ENCODE results near the gene SUB1. TPM values are rescaled to one million over a fixed set of nuclear protein-coding genes. Genes with fewer than 3 reads are reported as not detected.
"Not testable (repeated sequence)": the region's sequence is repeated elsewhere in the genome, so short reads cannot be mapped to it uniquely, and the experiment has no call there.

SUB1 gene
- total RNA-seq, 5 donors from 2014 or later (not counting 1 experiment from before 2014, with no cell fraction given), result 178 to 339 (median 203) TPM

GRCh38 chr5:32572778-32573480 lies 12.4 kb upstream of the SUB1 start:
- H3K36me3 Mint-ChIP-seq, result no peaks in the 10 kb centered on the region
- no peak overlapping the region for H3K4me3 ChIP-seq (ENCODE audit: control insufficient read depth in 1 of 2, extremely low read depth in 1 of 2, low read length in 1 of 2)

GRCh38 chr5:32573481-32573854 lies 11.9 kb upstream of the SUB1 start:
- WGBS (ENCODE audit: insufficient coverage), result no CpG with 5 or more reads among the region's 3 CpGs
- H3K27me3 ChIP-seq (replicated peaks in 1 of 2; ENCODE audit: control insufficient read depth in 2 of 2, extremely low read depth in 1 of 2, insufficient read depth in 2 of 2, low read length in 1 of 2); H3K9me3 Mint-ChIP-seq; DNase-seq; H3K36me3 Mint-ChIP-seq; POLR2A ChIA-PET; ATAC-seq (replicated peaks in 1 of 4); H3K9me3 ChIP-seq; H3K4me1 ChIP-seq (ENCODE audit: control insufficient read depth in 1 of 2, extremely low read depth in 1 of 2, insufficient read depth in 2 of 2, low read length in 2 of 2); H3K4me3 Mint-ChIP-seq; H3K4me1 Mint-ChIP-seq; H3K36me3 ChIP-seq (ENCODE audit: control insufficient read depth in 2 of 2, extremely low read depth in 1 of 2, insufficient read depth in 1 of 2, low read length in 1 of 2); H3K4me3 ChIP-seq (ENCODE audit: control insufficient read depth in 1 of 2, extremely low read depth in 1 of 2, low read length in 1 of 2); H3K27ac ChIP-seq (ENCODE audit: low read length); H3K27ac Mint-ChIP-seq; H3K27me3 Mint-ChIP-seq: not testable (repeated sequence)
- CTCF ChIA-PET, result interaction anchor here in 1 of 2 donors (0.6 to 1.5 kb wide), 2 partner anchors 17 to 40 kb away, joined by 3 to 4 read pairs; no protein-coding TSS in a partner anchor

More at GRCh38 chr5:32572778-32573480, 12.4 kb upstream of the SUB1 start:
- Histone ChIP-seq H3K27me3 (replicated peaks in 1 of 2; ENCODE audit: control insufficient read depth in 2 of 2, extremely low read depth in 1 of 2, insufficient read depth in 2 of 2, low read length in 1 of 2) (no peaks in the 10 kb centered on the region), H3K4me1 (ENCODE audit: control insufficient read depth in 1 of 2, extremely low read depth in 1 of 2, insufficient read depth in 2 of 2, low read length in 2 of 2) (peaks cover 0 to 7% of the 10 kb centered on the region in 2 experiments), H3K9me3 (no peaks in the 10 kb centered on the region), H3K27ac (ENCODE audit: low read length) (no peak overlapping the region), H3K36me3 (ENCODE audit: control insufficient read depth in 2 of 2, extremely low read depth in 1 of 2, insufficient read depth in 1 of 2, low read length in 1 of 2) (peaks cover 0 to 6% of the 10 kb centered on the region in 2 donors)
- no peak overlapping the region for H3K27ac Mint-ChIP-seq
- ATAC-seq (replicated peaks in 1 of 4) (no peak), DNase-seq (no peak)
- H3K9me3 Mint-ChIP-seq, result no peaks in the 10 kb centered on the region
- no peaks in the 10 kb centered on the region for H3K4me1 Mint-ChIP-seq
- WGBS (ENCODE audit: insufficient coverage), result no CpG with 5 or more reads among the region's 8 CpGs
- H3K4me3 Mint-ChIP-seq, result no peak overlapping the region
- ChIA-PET POLR2A (no interaction called here), CTCF (interaction anchor here (0.6 to 1.5 kb wide), 3 partner anchors 17 to 152 kb away, joined by 3 to 4 read pairs (median 3); no protein-coding TSS in a partner anchor)
- no peaks in the 10 kb centered on the region for H3K27me3 Mint-ChIP-seq

- H3K9me3 Mint-ChIP-seq, result no peaks in the 10 kb centered on the region
- DNase-seq, result no peak
- no peak overlapping the region for H3K4me3 Mint-ChIP-seq
- Histone ChIP-seq H3K4me3 (ENCODE audit: control insufficient read depth in 1 of 2, extremely low read depth in 1 of 2, low read length in 1 of 2) (no peak overlapping the region), H3K36me3 (ENCODE audit: control insufficient read depth in 2 of 2, extremely low read depth in 1 of 2, insufficient read depth in 1 of 2, low read length in 1 of 2) (peaks cover 0 to 6% of the 10 kb centered on the region in 2 donors), H3K27me3 (replicated peaks in 1 of 2; ENCODE audit: control insufficient read depth in 2 of 2, extremely low read depth in 1 of 2, insufficient read depth in 2 of 2, low read length in 1 of 2) (no peaks in the 10 kb centered on the region), H3K27ac (ENCODE audit: low read length) (no peak overlapping the region), H3K9me3 (no peaks in the 10 kb centered on the region), H3K4me1 (ENCODE audit: control insufficient read depth in 1 of 2, extremely low read depth in 1 of 2, insufficient read depth in 2 of 2, low read length in 2 of 2) (peaks cover 0 to 7% of the 10 kb centered on the region in 2 experiments)
- ChIA-PET CTCF (no interaction called here), POLR2A (no interaction called here)
- H3K36me3 Mint-ChIP-seq, result no peaks in the 10 kb centered on the region
- H3K27ac Mint-ChIP-seq, result no peak overlapping the region
- H3K4me1 Mint-ChIP-seq, result no peaks in the 10 kb centered on the region
- no peak for ATAC-seq (replicated peaks in 1 of 4)
- no peaks in the 10 kb centered on the region for H3K27me3 Mint-ChIP-seq
- 100% methylated on average over 2 of the region's 3 CpGs for WGBS (ENCODE audit: insufficient coverage)
Measured at GRCh38 chr5:32574540-32575175, 10.7 kb upstream of the SUB1 start.

GRCh38 chr5:32578363-32578762 lies 7.0 kb upstream of the SUB1 start:
- no peaks in the 10 kb centered on the region for H3K9me3 ChIP-seq
- H3K4me3 ChIP-seq (ENCODE audit: control insufficient read depth in 1 of 2, extremely low read depth in 1 of 2, low read length in 1 of 2), result no peak overlapping the region
- H3K36me3 Mint-ChIP-seq, result no peaks in the 10 kb centered on the region
- ChIA-PET CTCF (interaction anchor here in 1 of 2 donors (1.3 kb wide), 1 partner anchor 12 kb away, joined by 7 read pairs; no protein-coding TSS in a partner anchor), POLR2A (no interaction called here)
- H3K27me3 ChIP-seq (replicated peaks in 1 of 2; ENCODE audit: control insufficient read depth in 2 of 2, extremely low read depth in 1 of 2, insufficient read depth in 2 of 2, low read length in 1 of 2), result no peaks in the 10 kb centered on the region
- no peaks in the 10 kb centered on the region for H3K27me3 Mint-ChIP-seq
- peaks cover 0 to 17% of the 10 kb centered on the region in 2 experiments for H3K4me1 ChIP-seq (ENCODE audit: control insufficient read depth in 1 of 2, extremely low read depth in 1 of 2, insufficient read depth in 2 of 2, low read length in 2 of 2)
- no peaks in the 10 kb centered on the region for H3K9me3 Mint-ChIP-seq
- no peak overlapping the region for H3K27ac Mint-ChIP-seq
- DNase-seq, result no peak
- no CpG with 5 or more reads among the region's 3 CpGs for WGBS (ENCODE audit: insufficient coverage)
- no peak for ATAC-seq (replicated peaks in 1 of 4)
- H3K27ac ChIP-seq (ENCODE audit: low read length), result no peak overlapping the region
- H3K4me1 Mint-ChIP-seq, result peaks cover 13 to 25% (median 22%) of the 10 kb centered on the region in 3 donors
- no peaks in the 10 kb centered on the region for H3K36me3 ChIP-seq (ENCODE audit: control insufficient read depth in 2 of 2, extremely low read depth in 1 of 2, insufficient read depth in 1 of 2, low read length in 1 of 2)
- H3K4me3 Mint-ChIP-seq, result no peak overlapping the region

GRCh38 chr5:32578764-32579163 lies 6.6 kb upstream of the SUB1 start:
- H3K27ac ChIP-seq (ENCODE audit: low read length), result no peak overlapping the region
- H3K27me3 ChIP-seq (replicated peaks in 1 of 2; ENCODE audit: control insufficient read depth in 2 of 2, extremely low read depth in 1 of 2, insufficient read depth in 2 of 2, low read length in 1 of 2), result no peaks in the 10 kb centered on the region
- H3K9me3 Mint-ChIP-seq, result no peaks in the 10 kb centered on the region
- H3K4me3 ChIP-seq (ENCODE audit: control insufficient read depth in 1 of 2, extremely low read depth in 1 of 2, low read length in 1 of 2), result no peak overlapping the region
- ChIA-PET POLR2A (no interaction called here), CTCF (interaction anchor here in 1 of 2 donors (1.3 kb wide), 1 partner anchor 11 kb away, joined by 7 read pairs; no protein-coding TSS in a partner anchor)
- WGBS (ENCODE audit: insufficient coverage), result no CpG with 5 or more reads among the region's 3 CpGs
- no peaks in the 10 kb centered on the region for H3K27me3 Mint-ChIP-seq
- peaks cover 17 to 29% (median 26%) of the 10 kb centered on the region in 3 donors for H3K4me1 Mint-ChIP-seq
- H3K36me3 ChIP-seq (ENCODE audit: control insufficient read depth in 2 of 2, extremely low read depth in 1 of 2, insufficient read depth in 1 of 2, low read length in 1 of 2), result no peaks in the 10 kb centered on the region
- no peak overlapping the region for H3K27ac Mint-ChIP-seq
- ATAC-seq (replicated peaks in 1 of 4) (no peak), DNase-seq (no peak)
- peaks cover 2 to 16% of the 10 kb centered on the region in 2 experiments for H3K4me1 ChIP-seq (ENCODE audit: control insufficient read depth in 1 of 2, extremely low read depth in 1 of 2, insufficient read depth in 2 of 2, low read length in 2 of 2)
- no peaks in the 10 kb centered on the region for H3K9me3 ChIP-seq
- H3K36me3 Mint-ChIP-seq, result no peaks in the 10 kb centered on the region
- H3K4me3 Mint-ChIP-seq, result no peak overlapping the region

GRCh38 chr5:32581010-32581785 lies 4.2 kb upstream of the SUB1 start:
- no peaks in the 10 kb centered on the region for H3K27me3 Mint-ChIP-seq
- Histone ChIP-seq H3K9me3 (no peaks in the 10 kb centered on the region), H3K4me3 (ENCODE audit: control insufficient read depth in 1 of 2, extremely low read depth in 1 of 2, low read length in 1 of 2) (no peak overlapping the region), H3K4me1 (ENCODE audit: control insufficient read depth in 1 of 2, extremely low read depth in 1 of 2, insufficient read depth in 2 of 2, low read length in 2 of 2) (peaks cover 10 to 31% of the 10 kb centered on the region in 2 experiments), H3K36me3 (ENCODE audit: control insufficient read depth in 2 of 2, extremely low read depth in 1 of 2, insufficient read depth in 1 of 2, low read length in 1 of 2) (no peaks in the 10 kb centered on the region), H3K27me3 (replicated peaks in 1 of 2; ENCODE audit: control insufficient read depth in 2 of 2, extremely low read depth in 1 of 2, insufficient read depth in 2 of 2, low read length in 1 of 2) (no peaks in the 10 kb centered on the region), H3K27ac (ENCODE audit: low read length) (no peak overlapping the region)
- 87% methylated on average over 6 of the region's 12 CpGs for WGBS (ENCODE audit: insufficient coverage)
- CTCF ChIA-PET, result interaction anchor here in 1 of 2 donors (1.1 kb wide), 1 partner anchor 9 kb away, joined by 4 read pairs; no protein-coding TSS in a partner anchor
- no peak overlapping the region for H3K4me3 Mint-ChIP-seq
- H3K36me3 Mint-ChIP-seq, result no peaks in the 10 kb centered on the region
- DNase-seq, result no peak
- no peaks in the 10 kb centered on the region for H3K9me3 Mint-ChIP-seq
- H3K27ac Mint-ChIP-seq, result no peak overlapping the region
- ATAC-seq (replicated peaks in 1 of 4), result no peak
- H3K4me1 Mint-ChIP-seq, result peaks cover 37 to 49% (median 47%) of the 10 kb centered on the region in 3 donors
- POLR2A ChIA-PET, result interaction anchor here in 1 of 2 donors (0.6 kb wide), 1 partner anchor 17 kb away, joined by 3 read pairs; no protein-coding TSS in a partner anchor
